Fibroblast of lung (primary cell): ENCODE results near the gene RACK1. TPM values are rescaled to one million over a fixed set of nuclear protein-coding genes. Genes with fewer than 3 reads are reported as not detected.

Experiments used
- DNase-seq, 2 donors: peaks; one replicate each; pipeline versions ENCODE4 v3.0.0 to v3.0.0-alpha.2; 2010; ENCODE audit warnings: low read depth in 2 of 2
- H2AFZ ChIP-seq: 2 replicates; pipeline ENCODE4 v1.5.1; 2012; ENCODE audit warnings: low read length, control low read depth, inconsistent platforms
- H3K27ac ChIP-seq: 2 replicates; pipeline ENCODE4 v1.5.1; 2011; ENCODE audit warnings: low read length, control low read depth; ENCODE audit not compliant: insufficient read depth
- H3K27me3 ChIP-seq: 2 replicates; pipeline ENCODE4 v1.5.1; 2011; ENCODE audit warnings: mild to moderate bottlenecking, low read length; ENCODE audit not compliant: control insufficient read depth, insufficient read depth
- H3K36me3 ChIP-seq: 2 replicates; pipeline ENCODE4 v1.5.1; 2011; ENCODE audit warnings: low read length; ENCODE audit not compliant: control insufficient read depth, insufficient read depth
- H3K4me1 ChIP-seq: 2 replicates; pipeline ENCODE4 v1.5.1; 2011; ENCODE audit warnings: low read length; ENCODE audit not compliant: control insufficient read depth, insufficient read depth; ENCODE audit errors: extremely low read depth
- H3K4me2 ChIP-seq: 2 replicates; pipeline ENCODE4 v1.5.1; 2011; ENCODE audit warnings: low read length, control low read depth; ENCODE audit not compliant: insufficient read depth; ENCODE audit errors: extremely low read depth
- H3K4me3 ChIP-seq, 4 experiments: fragments of 200-600 bp in 1 of 4; sonication (generic) in 1 of 4; replicated peaks in 1 of 4; 2 replicates each; pipeline ENCODE4 v1.5.1; 2011 to 2016; ENCODE audit warnings: low read length in 4 of 4, low read depth in 3 of 4, mild to moderate bottlenecking in 3 of 4, control low read depth in 2 of 4, inconsistent platforms in 1 of 4, mixed read lengths in 1 of 4; ENCODE audit not compliant: insufficient read depth in 1 of 4; ENCODE audit errors: control extremely low read depth in 1 of 4
- H3K79me2 ChIP-seq: 2 replicates; pipeline ENCODE4 v1.5.1; 2012; ENCODE audit warnings: mild to moderate bottlenecking, low read length, inconsistent platforms; ENCODE audit not compliant: control insufficient read depth, insufficient read depth
- H3K9ac ChIP-seq: 2 replicates; pipeline ENCODE4 v1.5.1; 2011; ENCODE audit warnings: mild to moderate bottlenecking, low read length, control low read depth; ENCODE audit not compliant: insufficient read depth
- H3K9me3 ChIP-seq: 2 replicates; pipeline ENCODE4 v1.5.1; 2012; ENCODE audit warnings: low read depth, low read length; ENCODE audit not compliant: control insufficient read depth, insufficient read depth
- H4K20me1 ChIP-seq: 2 replicates; pipeline ENCODE4 v1.5.1; 2011; ENCODE audit warnings: low read length; ENCODE audit not compliant: control insufficient read depth, insufficient read depth; ENCODE audit errors: extremely low read depth
- CTCF ChIP-seq, 2 donors: IDR thresholded peaks in 1 of 2; conservative IDR thresholded peaks in 1 of 2; 1 replicate in 1 of 2; 2 replicates in 1 of 2; pipeline ENCODE4 v1.5.1; 2011 to 2012; ENCODE audit warnings: low read length in 2 of 2, control low read depth in 1 of 2, inconsistent platforms in 1 of 2, low read depth in 1 of 2, mild to moderate bottlenecking in 1 of 2
- EZH2 ChIP-seq: IDR thresholded peaks from 2 replicates; pipeline ENCODE4 v1.5.1; 2012; ENCODE audit warnings: low read length, control low read depth, mild to moderate bottlenecking; ENCODE audit errors: missing control alignments
- polyA plus RNA-seq, 2 donors: library from polyadenylated mRNA; depleted of rRNA in 1 of 2; stranded (reverse) in 1 of 2; unstranded in 1 of 2; fragments of >200 nt; gene quantifications; 2 replicates each; pipeline ENCODE4 v1.2.1, GENCODE V29; 2011 to 2012; ENCODE audit warnings: missing spikeins in 1 of 2
- total RNA-seq: library from RNA; depleted of rRNA; stranded (reverse); fragments of >200 nt; gene quantifications from 2 replicates; pipeline ENCODE4 v1.2.1, GENCODE V29; 2014

RACK1 gene
- total and polyA plus RNA-seq, 2 donors (not counting 1 experiment from before 2014, with no cell fraction given) = 3,014 to 4,649 TPM

- Histone ChIP-seq H3K36me3 (no peaks in the 10 kb centered on the region), H3K9ac (no peak overlapping the region), H3K9me3 (no peaks in the 10 kb centered on the region), H4K20me1 (no peaks in the 10 kb centered on the region), H3K4me2 (peak overlapping the region; percentile 13), H3K79me2 (no peaks in the 10 kb centered on the region), H3K27ac (no peak overlapping the region), H3K4me3 (peak overlapping the region; percentile 1 to 53 (median 32)), H3K27me3 (no peaks in the 10 kb centered on the region), H2AFZ (no peak overlapping the region), H3K4me1 (peaks cover 5% of the 10 kb centered on the region)
- peak in 1 of 2 donors; percentile 28 for DNase-seq
- TF ChIP-seq EZH2 = no peak
- TF ChIP-seq CTCF (conservative IDR thresholded peaks at IDR 0.05 in 1 of 2, IDR thresholded peaks at IDR 0.05 in 1 of 2; ENCODE audit: low read depth in 1 of 2, low read length in 2 of 2) = no peak
Measured at GRCh38 chr5:181218795-181219124, 24.9 kb downstream of the RACK1 start.

- TF ChIP-seq CTCF (conservative IDR thresholded peaks at IDR 0.05 in 1 of 2, IDR thresholded peaks at IDR 0.05 in 1 of 2; ENCODE audit: low read depth in 1 of 2, low read length in 2 of 2) (no peak), EZH2 (no peak)
- no peaks in the 10 kb centered on the region for H3K79me2 ChIP-seq
- no peaks in the 10 kb centered on the region for H3K36me3 ChIP-seq
- H2AFZ ChIP-seq = peak overlapping the region; percentile 63
- H3K9ac ChIP-seq = no peak overlapping the region
- no peaks in the 10 kb centered on the region for H3K9me3 ChIP-seq
- no peak overlapping the region for H3K27ac ChIP-seq
- H4K20me1 ChIP-seq = no peaks in the 10 kb centered on the region
- H3K4me3 ChIP-seq = peak overlapping the region; percentile 23 to 59 (median 46)
- peaks cover 5% of the 10 kb centered on the region for H3K4me1 ChIP-seq
- H3K27me3 ChIP-seq = no peaks in the 10 kb centered on the region
- no peak for DNase-seq
- H3K4me2 ChIP-seq = peak overlapping the region; percentile 69
Measured at GRCh38 chr5:181217803-181218062, 26.0 kb downstream of the RACK1 start.

- no peaks in the 10 kb centered on the region for H3K27me3 ChIP-seq
- peak overlapping the region; percentile 8 for H3K9ac ChIP-seq
- no peak overlapping the region for H3K27ac ChIP-seq
- H4K20me1 ChIP-seq = no peaks in the 10 kb centered on the region
- H3K36me3 ChIP-seq = no peaks in the 10 kb centered on the region
- H3K9me3 ChIP-seq = no peaks in the 10 kb centered on the region
- peak overlapping the region; percentile 69 for H3K4me2 ChIP-seq
- H3K4me3 ChIP-seq = peak overlapping the region; percentile 23 to 59 (median 46)
- DNase-seq = peak; percentile 54 to 58
- peak overlapping the region; percentile 63 for H2AFZ ChIP-seq
- H3K79me2 ChIP-seq = no peaks in the 10 kb centered on the region
- TF ChIP-seq CTCF (conservative IDR thresholded peaks at IDR 0.05 in 1 of 2, IDR thresholded peaks at IDR 0.05 in 1 of 2; ENCODE audit: low read depth in 1 of 2, low read length in 2 of 2) = peak; percentile 6 to 21
- no peak for TF ChIP-seq EZH2
- peaks cover 5% of the 10 kb centered on the region for H3K4me1 ChIP-seq
Measured at GRCh38 chr5:181217111-181217802, 26.4 kb downstream of the RACK1 start.
